ENCODE measurements around the gene LAMP1. TPM values are rescaled to one million over a fixed set of nuclear protein-coding genes. Genes with fewer than 3 reads are reported as not detected.

Gene LAMP1
- total and polyA plus RNA-seq, 2 of the 4 experiments (the other 2 are of a cell fraction) = 60.6 to 229 TPM

GRCh38 chr13:113364901-113365582, 68.0 kb downstream of the LAMP1 start:
- no peaks in the 10 kb centered on the region for H4K20me1 ChIP-seq (ENCODE audit: insufficient read depth, low read length)
- no peak overlapping the region for H3K56ac ChIP-seq (ENCODE audit: extremely low read depth, insufficient read depth, low read length)
- H3K79me1 ChIP-seq (ENCODE audit: low read depth in 1 of 2, low read length in 2 of 2) = no peaks in the 10 kb centered on the region
- H3K4me1 ChIP-seq (ENCODE audit: control insufficient read depth, insufficient read depth, low read length) = no peaks in the 10 kb centered on the region; the same call in 1 of the 2 replicates
- H3K27me3 ChIP-seq (ENCODE audit: control insufficient read depth, insufficient read depth, low read length) = peaks cover 34% of the 10 kb centered on the region
- H2BK5ac ChIP-seq (ENCODE audit: low read depth, low read length, poor library complexity, severe bottlenecking) = no peak overlapping the region
- no peak overlapping the region for H3K4me2 ChIP-seq (ENCODE audit: low read depth, low read length)
- no peak overlapping the region for H3K14ac ChIP-seq (replicated peaks; ENCODE audit: low read depth, low read length)
- no peaks in the 10 kb centered on the region for H3K9me1 ChIP-seq (ENCODE audit: insufficient read depth, low read length)
- no peaks in the 10 kb centered on the region for H3K9me3 ChIP-seq (ENCODE audit: control insufficient read depth, insufficient read depth, low read length)
- H2AK5ac ChIP-seq (ENCODE audit: low read depth, low read length) = no peak overlapping the region
- no peaks in the 10 kb centered on the region for H3K36me3 ChIP-seq (ENCODE audit: control insufficient read depth, insufficient read depth, low read length)
- DNase-seq (no peak), ATAC-seq (ENCODE audit: low read depth) (no peak)
- H2BK120ac ChIP-seq (ENCODE audit: low read depth, low read length) = no peak overlapping the region
- intact Hi-C loops (cut with micrococcal nuclease) = no loop called here
- no peak overlapping the region for H2AK9ac ChIP-seq (replicated peaks; ENCODE audit: low read depth, low read length, poor library complexity)
- no peak overlapping the region for H3K9ac ChIP-seq (ENCODE audit: low read depth, low read length)
- H4K91ac ChIP-seq (ENCODE audit: insufficient read depth, low read depth, low read length) = no peak overlapping the region
- no TSS peak for BruUV-seq (replicated peaks)
- H3K4me3 ChIP-seq (ENCODE audit: insufficient read depth, low read depth, low read length) = no peak overlapping the region
- H3K18ac ChIP-seq (ENCODE audit: low read depth, low read length) = no peak overlapping the region
- H4K8ac ChIP-seq (ENCODE audit: low read depth in 2 of 2, low read length in 2 of 2) = no peak overlapping the region
- peak overlapping the region; percentile 15 for H2AFZ ChIP-seq (replicated peaks; ENCODE audit: low read length, poor library complexity)
- WGBS, 2 experiments (ENCODE audit: extremely low coverage in 2 of 2, insufficient read length in 1 of 2) = 86% methylated on average over 29 of the region's 41 CpGs; no CpG with 5 or more reads in 1 of the 2 experiments
- CTCF ChIA-PET = no interaction called here
- in situ Hi-C loops (cut with MboI; ENCODE audit: low sequenced_read_pairs) = no loop called here
- dilution Hi-C loops (cut with HindIII; ENCODE audit: low sequenced_read_pairs, unreplicated experiment) = no loop called here
- H2BK20ac ChIP-seq (ENCODE audit: low read depth, low read length) = no peak overlapping the region
- TF ChIP-seq RFX5 (IDR thresholded peaks at IDR 0.05; ENCODE audit: low read depth, low read length) (no peak), MAZ (IDR thresholded peaks at IDR 0.05; ENCODE audit: borderline replicate concordance, low read depth, low read length) (no peak), NFE2L2 (IDR thresholded peaks at IDR 0.05; ENCODE audit: low read depth, low read length) (no peak), ELK1 (IDR thresholded peaks at IDR 0.05; ENCODE audit: borderline replicate concordance, low read depth, low read length) (no peak), CEBPB (IDR thresholded peaks at IDR 0.05; ENCODE audit: low read depth, low read length) (no peak), CHD1 (IDR thresholded peaks at IDR 0.05; ENCODE audit: low read depth, low read length) (no peak), MAFK (IDR thresholded peaks at IDR 0.05; ENCODE audit: low read depth, low read length) (no peak), BHLHE40 (IDR thresholded peaks at IDR 0.05; ENCODE audit: low read depth, low read length) (no peak), RCOR1 (IDR thresholded peaks at IDR 0.05; ENCODE audit: insufficient replicate concordance, low read length) (no peak), USF2 (IDR thresholded peaks at IDR 0.05; ENCODE audit: low read depth, low read length) (no peak), SMC3 (IDR thresholded peaks at IDR 0.05; ENCODE audit: low read depth, low read length) (no peak), CTCF (conservative IDR thresholded peaks at IDR 0.05; ENCODE audit: low read depth, low read length) (no peak), FOS (IDR thresholded peaks at IDR 0.05; ENCODE audit: low read depth, low read length) (no peak), POLR2A (IDR thresholded peaks at IDR 0.05; ENCODE audit: low read depth, low read length) (no peak), RAD21 (IDR thresholded peaks at IDR 0.05; ENCODE audit: low read length) (no peak), MXI1 (IDR thresholded peaks at IDR 0.05; ENCODE audit: borderline replicate concordance, low read depth, low read length) (no peak)
- H2BK15ac ChIP-seq (ENCODE audit: low read depth, low read length) = no peak overlapping the region
- POLR2A ChIA-PET (ENCODE audit: unreplicated experiment) = no interaction called here
- no peak overlapping the region for H3K4ac ChIP-seq (ENCODE audit: low read depth, low read length)
- no peak overlapping the region for H4K5ac ChIP-seq (ENCODE audit: low read depth, low read length)
- no peak overlapping the region for H3K23ac ChIP-seq (ENCODE audit: low read depth, low read length)
- no peak overlapping the region for H3K27ac ChIP-seq (ENCODE audit: insufficient read depth, low read length)
